ENCODE results near the gene OR52B6.
"Not testable (repeated sequence)": the region's sequence is repeated elsewhere in the genome, so short reads cannot be mapped to it uniquely, and the experiment has no call there.

Gene OR52B6, protein sequence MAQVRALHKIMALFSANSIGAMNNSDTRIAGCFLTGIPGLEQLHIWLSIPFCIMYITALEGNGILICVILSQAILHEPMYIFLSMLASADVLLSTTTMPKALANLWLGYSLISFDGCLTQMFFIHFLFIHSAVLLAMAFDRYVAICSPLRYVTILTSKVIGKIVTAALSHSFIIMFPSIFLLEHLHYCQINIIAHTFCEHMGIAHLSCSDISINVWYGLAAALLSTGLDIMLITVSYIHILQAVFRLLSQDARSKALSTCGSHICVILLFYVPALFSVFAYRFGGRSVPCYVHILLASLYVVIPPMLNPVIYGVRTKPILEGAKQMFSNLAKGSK

DNA sequence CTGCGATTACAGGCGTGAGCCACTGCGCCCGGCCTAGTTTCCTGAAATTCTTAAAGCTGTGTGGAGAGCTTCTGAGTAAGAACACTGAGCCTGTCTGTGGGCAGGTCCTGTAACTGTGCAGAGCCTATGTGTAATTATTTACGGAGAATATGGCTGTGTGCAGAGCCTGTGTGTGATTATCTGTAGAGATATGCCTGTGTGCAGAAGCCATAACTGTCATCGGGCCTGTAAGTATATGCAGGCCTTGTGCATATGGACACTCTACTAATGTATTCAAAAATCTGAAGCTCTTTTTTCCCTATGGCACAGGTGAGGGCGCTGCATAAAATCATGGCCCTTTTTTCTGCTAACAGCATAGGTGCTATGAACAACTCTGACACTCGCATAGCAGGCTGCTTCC, at the start of gene OR52B6:
OR52B6 (plus strand) TSS at position 301 of the 400 bp plus-strand sequence; CDS start at position 301, 0 bp downstream.
- DNase-seq: no peak

DNA sequence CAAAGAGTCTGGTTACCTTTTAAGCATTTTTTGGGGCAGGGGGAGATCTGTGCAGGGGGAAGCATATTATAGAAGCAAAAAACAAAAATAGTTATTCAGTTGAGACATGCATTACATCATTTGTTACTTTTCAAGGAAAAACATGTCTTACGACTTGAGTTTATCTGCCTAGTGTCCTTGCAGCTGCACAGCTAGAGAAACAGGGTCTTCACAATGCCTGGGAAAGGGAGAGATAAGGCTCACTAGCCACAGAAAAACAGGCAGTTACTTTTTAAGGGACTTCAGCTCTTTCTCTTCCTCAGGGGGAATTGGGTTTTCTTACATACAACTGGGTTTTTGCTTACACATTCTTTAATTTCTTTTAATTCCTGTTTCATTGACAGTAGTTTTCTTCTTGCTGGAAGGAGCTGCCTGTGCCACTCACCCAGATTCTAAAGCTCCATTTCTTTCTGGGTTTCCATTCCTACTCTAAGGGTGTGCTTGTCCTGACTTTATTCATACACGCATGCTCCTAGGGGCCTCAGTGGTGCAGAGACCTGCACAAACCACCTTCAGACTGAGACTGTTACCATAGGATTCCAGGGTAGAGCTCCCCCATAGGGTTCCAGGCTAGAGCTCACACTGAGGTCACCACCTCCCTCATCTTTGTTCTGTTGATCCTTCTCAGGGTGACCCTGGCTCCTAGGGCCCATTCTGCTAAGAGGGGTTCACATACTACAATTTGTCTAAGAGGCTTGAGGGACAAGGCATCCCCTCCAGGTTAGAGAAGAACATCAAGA, 49.4 kb upstream of the OR52B6 start:
- DNase-seq: no peak

DNA sequence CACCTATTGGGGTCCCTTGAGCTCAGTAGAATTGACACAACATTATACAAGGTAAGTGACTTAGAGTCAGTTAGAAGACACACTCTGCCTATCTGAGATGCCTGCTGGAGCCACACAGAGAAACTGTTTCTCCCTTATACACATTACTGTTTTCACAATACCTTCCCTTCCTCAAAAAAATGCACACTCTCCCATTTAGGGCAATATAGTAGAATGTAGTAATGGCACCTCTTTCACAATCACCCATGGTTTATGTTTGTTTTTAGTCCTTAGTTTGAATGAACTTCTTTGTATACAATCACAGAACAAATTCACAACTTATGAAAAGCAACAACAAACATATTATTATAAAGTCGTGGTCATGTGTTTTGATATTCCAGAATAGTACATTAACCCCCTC, 46.6 kb upstream of the OR52B6 start:
- no peak for DNase-seq

DNA sequence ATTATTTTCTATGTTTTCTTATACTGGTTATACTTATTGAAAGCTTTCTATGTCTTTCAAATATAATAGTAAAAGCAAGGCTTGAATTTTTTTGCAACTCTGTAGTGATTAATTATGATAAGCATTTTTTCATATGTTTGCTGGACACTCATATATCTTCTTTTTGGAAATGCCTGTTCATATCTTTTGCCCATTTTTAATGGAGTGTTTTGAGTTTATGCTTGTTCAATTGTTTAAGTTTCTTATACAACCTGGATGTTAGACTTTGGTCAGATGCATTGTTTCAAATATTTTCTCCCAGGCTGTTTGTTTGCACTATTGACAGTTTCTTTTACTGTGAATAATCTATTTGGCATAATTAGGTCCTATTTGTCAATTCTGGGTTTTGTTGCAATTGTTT, 44.2 kb upstream of the OR52B6 start:
- DNase-seq: no peak

DNA sequence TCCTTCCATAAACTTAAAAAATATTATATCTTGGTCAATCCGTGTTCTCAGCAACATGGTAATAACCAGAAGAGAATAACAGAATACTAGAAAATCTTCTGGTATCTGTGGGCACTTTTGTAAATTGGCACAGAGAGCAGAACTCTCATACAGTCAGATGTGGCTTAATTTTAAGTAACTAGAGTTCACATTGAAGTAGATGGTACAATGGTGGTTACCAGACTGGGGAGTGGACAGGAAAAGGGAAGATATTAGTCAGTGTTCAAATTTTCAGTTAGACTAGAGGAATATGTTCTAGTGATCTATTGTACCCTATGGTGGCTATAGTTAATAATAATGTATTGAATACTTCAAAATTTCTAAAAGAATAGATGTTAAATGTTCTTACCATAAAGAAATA, 39.2 kb upstream of the OR52B6 start:
- DNase-seq: no peak

DNA sequence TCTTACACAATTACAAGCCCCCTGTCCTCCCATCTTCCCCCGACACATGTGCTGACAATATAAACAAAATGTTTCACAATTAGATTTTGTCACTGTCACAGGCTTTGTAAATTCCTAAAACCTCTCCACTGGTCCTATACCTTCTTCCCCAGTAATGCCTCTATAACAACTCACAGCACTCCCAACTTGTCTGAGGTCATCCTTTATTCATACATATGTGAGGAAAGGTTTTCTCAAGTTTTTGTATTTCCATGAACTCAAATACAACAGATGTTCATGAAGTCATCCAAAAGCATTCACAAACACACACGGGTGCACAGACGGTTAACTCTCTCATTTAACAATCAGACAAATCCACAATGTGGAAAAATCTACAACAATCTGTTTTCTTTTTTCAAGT, 34.2 kb upstream of the OR52B6 start:
- no peak for DNase-seq

DNA sequence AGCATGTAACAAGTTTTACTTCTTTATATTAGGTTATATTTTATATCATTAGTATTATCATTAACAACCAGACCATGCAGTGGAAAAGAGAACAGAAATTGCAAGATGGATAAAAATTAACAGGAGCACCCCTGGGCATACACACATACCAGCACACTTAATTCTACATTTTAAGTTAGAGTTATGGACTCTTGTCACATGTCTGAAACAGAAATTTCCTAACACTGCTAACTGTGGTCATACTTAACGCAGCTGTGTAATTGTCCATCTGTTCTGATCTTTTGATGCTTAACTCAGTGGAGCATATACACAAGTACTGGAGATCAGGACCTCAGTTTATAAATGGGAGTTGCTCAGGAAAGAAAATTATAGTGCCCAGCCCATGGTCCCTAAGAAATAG, 32.7 kb upstream of the OR52B6 start:
- DNase-seq: no peak

DNA sequence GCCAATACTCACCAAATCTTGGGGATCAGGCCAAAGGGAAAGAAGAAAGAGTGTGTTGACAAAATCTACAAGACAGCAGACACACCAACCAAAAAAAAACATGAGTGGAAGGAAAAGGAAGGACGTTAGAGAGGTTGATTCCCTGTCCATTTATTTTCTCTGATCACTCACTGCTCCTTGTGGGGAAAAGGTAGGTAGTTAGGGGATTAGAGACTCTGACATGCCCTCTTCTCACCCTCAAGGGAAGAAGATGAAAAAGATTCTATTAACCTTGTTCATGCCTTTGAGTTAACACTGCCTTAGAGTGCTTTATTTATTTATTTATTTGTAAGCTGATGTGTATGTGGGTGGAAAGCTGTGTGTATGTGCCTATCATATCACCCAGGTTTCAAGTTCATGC, 32.2 kb upstream of the OR52B6 start, which contains the start of gene OR52H1:
OR52H1 (minus strand) TSS at position 101 of the 400 bp plus-strand sequence. CDS start 3,035 bp downstream, outside the sequence.
- DNase-seq: no peak

DNA sequence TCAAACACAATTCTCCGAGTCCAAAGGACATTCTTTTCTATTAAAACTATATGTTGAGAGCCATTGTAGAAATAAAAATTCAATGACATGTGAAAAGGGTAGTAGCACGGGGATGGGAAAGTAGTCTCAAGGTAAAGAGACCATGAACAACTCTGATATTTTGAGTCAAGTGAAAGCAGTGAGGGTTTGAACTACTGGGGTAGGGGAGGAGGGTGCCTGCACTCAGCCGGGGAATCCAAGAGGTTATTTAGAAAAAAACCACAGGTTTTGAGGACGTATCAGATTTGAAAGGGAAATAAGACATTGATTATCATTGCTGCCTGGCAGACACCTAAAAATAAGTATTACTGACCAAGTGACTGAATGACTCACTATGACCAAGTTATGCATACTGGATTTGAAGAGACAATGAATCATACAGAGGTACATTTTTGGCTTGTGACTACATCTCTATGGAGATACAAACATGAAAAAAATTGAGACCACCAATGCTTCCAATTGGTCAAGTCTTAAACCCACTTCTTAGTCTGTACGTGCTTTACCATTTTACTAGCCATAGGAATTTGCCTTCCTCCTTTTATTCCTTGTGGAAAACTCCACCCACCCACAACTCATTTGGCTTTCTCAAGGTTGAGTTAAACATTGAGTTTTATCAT, 30.1 kb upstream of the OR52B6 start:
- DNase-seq: no peak

DNA sequence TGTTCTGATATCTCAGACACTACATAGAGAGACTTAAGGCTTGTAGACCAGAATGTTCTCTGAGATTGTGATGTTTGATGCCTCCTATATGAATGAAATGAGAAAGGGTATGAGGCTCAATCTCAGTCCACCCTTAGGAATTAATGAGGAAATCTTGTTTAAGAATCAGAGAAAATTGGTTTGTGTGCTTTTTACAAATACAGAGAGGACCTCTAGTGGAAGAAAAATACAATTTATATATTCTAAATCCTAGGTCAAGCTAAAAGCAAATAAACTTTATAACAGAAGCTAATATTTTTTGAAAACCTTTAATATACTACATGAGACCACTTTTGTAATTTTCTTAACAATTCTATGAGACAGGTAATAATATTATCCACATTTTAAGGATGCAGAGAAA, 27.3 kb upstream of the OR52B6 start:
- DNase-seq: no peak

DNA sequence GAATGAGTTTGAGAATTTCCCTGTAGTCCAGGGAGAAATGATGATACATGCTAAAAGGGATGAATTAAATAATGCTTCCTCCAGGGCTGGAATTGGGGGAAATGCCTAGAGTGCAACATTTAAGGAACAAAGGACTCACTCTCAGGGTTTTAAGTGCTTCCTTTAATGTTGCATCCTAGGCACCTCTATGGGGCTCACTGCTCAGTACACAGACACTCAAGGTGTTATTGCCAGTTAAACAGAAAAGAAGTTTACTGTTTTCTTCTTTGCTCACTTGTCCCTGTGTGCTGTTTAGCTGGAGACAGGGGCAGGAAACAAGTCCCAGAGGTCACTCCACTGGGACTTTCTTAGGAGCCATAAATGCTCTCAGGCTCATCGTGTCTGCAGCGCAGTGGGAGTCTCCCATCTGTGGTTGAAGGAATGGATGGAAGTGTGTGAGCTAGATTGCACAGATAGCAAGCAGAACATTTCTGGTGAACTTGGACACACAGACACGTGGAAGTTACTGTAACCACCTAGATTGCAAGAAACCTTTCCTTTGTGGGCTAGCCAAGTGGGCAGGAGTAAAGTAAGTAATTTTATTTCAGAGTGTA, 24.0 kb upstream of the OR52B6 start:
- DNase-seq: no peak

DNA sequence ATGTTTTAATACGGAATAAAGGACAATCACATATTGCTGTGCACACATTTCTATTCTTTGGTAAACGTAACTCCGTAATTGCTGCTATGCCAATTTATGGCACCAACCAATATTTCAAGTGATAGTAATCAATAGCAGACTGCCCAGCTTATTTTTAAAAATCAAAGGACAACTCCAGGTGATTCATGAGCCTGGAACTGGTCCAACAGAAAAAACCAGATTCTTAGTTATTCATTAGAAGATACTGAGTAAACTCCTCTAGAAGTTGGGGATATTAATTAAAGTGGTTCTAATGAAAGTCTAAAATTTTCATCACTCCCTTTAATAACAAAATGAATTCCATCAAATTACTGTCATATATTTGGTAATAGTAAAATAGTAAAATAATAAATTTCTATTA, 22.9 kb upstream of the OR52B6 start:
- DNase-seq: no peak

DNA sequence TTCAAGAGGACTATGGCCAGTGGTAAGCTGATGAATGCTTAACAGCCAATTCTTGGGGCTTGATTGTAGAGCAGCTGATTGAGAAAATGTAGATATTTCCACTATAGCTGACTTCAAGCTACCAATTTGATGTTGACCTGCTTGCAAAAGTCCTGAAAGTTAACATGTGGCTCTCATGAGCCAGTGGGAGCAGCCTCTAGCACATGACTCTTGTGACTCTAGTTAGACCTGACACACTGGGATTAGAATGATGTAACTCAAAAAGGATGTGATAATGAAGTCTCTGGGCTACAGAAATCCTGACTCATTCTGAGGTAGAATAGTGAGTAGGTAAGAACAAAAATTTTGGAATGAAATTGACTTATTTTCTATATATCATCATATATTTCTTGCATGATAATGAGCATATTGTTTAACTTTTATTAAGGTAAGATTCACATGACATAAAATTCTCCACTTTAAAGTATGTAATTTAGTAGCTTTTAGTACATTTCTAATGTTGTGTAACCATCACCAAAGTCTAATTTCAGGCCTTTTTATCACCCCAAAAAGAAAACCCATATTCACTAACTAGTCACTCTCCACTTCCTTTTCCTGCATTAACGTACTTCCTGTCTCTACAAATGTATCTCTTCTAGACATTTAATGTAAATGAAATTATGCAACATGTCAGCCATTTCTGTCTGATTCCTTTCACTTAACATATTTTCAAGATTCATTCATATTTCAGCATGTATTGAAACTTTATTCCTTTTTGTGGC, 16.2 kb upstream of the OR52B6 start:
- no peak for DNase-seq

DNA sequence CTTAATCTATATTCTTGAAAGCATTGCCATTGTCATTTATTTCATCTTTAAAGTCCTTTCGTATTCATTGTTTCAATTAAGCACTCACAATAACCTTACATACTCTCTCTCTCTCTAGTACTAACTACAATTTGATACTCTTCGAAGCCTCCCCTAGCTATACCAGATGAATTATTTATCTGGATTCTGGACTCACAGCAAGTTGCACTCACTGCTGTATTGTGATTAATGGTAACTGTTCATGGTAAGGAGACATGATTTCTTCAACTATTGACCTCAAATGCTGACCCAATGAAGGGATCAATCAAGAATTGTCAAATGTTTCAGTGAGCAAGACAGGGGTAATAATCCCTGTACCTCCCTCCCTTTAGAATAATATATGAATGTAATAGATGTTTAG, 6.0 kb upstream of the OR52B6 start:
- DNase-seq: no peak

DNA sequence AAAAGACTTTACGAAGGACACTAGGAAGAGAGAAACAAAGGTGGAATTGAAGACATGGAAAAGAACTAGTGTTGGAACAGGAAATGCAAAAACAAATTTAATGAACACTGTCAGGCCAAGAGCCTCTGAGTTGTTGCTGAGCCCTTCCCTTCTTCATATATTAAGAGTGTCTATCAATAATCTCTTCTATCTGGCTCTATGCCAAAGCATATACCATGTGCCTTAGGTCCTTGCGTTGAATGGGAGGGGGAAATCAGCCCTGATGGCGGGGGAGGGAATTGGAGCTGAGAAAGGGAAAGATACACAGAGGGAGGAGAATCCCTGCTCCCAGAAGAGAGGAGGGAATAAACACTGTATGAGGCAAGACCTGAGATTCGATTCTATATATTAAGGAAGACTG, 5.5 kb upstream of the OR52B6 start:
- no peak for DNase-seq

DNA sequence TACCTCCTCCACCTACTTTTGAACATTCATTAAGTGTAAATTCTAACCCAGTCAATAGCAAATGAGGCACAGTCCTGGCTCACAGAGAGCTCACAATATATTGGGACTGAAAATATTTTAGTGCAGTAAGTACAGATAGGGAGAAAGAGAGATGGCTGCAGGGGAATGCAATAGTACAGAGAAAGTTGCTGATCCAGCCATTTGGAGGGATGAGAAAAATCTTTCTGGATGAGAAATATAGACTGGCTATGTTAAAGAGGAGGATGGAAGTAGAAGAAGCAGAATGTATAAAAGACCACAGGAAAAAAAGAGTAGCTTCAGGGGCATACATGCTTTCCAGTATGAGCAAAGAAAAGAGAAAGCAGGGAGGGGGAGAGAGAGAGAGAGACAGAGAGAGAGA, 3.6 kb upstream of the OR52B6 start:
- DNase-seq: no peak

DNA sequence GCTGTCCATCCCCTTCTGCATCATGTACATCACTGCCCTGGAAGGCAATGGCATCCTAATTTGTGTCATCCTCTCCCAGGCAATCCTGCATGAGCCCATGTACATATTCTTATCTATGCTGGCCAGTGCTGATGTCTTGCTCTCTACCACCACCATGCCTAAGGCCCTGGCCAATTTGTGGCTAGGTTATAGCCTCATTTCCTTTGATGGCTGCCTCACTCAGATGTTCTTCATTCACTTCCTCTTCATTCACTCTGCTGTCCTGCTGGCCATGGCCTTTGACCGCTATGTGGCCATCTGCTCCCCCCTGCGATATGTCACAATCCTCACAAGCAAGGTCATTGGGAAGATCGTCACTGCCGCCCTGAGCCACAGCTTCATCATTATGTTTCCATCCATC, 337 bp downstream of the OR52B6 start:
- DNase-seq: no peak

DNA sequence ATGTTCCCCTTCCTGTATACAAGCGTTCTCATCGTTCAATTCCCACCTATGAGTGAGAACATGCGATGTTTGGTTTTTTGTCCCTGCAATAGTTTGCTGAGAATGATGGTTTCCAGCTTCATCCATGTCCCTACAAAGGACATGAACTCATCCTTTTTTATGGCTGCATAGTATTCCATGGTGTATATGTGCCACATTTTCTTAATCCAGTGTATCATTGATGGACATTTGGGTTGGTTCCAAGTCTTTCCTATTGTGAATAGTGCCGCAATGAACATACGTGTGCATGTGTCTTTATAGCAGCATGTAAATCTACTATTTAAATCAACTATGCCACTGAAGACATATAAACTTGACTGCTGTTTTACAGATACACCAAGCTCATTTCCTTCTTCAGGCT, 3.8 kb downstream of the OR52B6 start:
- DNase-seq: not testable (repeated sequence)

DNA sequence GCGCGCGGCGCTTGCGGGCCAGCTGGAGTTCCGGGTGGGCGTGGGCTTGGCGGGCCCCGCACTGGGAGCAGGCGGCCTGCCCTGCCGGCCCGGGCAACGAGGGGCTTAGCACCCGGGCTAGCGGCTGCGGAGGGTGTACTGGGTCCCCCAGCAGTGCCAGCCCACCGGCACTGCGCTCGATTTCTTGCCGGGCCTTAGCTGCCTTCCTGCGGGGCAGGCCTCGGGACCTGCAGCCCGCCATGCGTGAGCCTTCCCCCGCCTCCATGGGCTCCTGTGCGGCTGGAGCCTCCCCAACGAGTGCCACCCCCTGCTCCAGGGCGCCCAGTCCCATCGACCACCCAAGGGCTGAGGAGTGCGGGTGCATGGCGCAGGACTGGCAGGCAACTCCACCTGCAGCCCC, 9.2 kb downstream of the OR52B6 start:
- not testable (repeated sequence) for DNase-seq

DNA sequence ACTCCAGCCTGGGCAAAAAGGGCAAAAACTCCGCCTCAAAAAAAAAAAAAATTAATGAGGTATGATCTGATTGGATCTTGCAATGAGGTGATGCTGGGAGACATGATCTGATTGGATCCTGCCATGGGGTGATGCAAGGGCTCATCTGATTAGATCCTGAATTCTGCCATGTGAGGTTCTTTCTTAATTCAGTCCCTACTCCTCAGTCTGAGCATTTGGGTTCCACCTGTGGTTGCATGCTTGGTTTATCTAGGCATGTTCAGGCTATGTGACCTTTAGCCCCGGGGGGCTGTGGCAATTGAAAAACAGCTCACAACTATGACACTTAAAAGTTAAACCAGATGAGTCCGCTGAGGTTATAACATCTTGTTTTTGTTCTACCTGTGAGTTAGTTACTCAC, 10.9 kb downstream of the OR52B6 start:
- DNase-seq: no peak

DNA sequence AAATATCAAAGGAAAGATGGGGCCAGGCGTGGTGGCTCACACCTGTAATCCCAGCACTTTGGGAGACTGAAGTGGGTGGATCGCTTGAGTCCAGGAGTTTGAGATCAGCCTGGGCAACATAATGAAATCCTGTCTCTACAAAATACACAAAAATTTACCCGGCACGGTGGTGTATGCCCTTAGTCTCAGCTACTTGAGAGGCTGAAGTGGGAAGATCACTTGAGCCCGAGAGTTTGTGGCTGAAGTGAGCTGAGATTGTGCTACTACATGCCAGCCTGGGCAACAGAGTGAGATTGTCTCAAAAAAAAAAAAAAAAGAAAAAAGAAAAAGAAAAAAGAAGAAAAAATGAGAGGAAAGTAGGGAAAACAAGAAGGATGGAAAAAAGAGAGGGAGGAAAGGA, 11.9 kb downstream of the OR52B6 start:
- DNase-seq: no peak

DNA sequence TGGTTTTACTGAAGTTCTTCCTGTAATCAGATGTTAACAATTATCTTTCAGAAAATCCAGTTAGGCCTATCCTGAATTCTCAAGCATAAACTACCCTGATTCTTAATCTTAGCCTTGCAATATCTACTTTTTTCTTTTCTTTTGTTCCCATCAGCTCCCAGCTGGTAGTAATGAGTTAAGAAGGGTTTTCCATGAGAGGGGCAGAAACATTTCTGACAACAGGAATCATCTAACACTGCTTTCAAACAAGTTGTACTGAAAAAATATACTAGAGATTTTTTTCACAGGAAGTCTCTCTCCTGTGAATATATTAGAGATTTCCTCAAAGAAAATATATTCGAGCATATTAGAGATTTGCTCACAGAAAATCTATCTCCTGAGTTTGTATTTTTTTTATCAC, 12.5 kb downstream of the OR52B6 start:
- no peak for DNase-seq

All from CD4-positive, alpha-beta T cell treated with Interleukin-1 beta for 1 hour (primary cell).